HCT116 (cell line): ENCODE data around the gene SERINC5. TPM values are rescaled to one million over a fixed set of nuclear protein-coding genes. Genes with fewer than 3 reads are reported as not detected.

Source experiments
- ATAC-seq: fragments of 200-7000 bp; cut with Tn5 transposase; 2 replicates; pipeline ENCODE4 v1.9.1; 2020; ENCODE audit warnings: mild to moderate bottlenecking, moderate library complexity
- BruUV-seq: library from RNA; stranded (reverse); fragments of 400-500 nt; replicated peaks from 2 replicates; lab custom pipeline; 2021; lab: Mats Ljungman, UMichigan
- CTCF ChIA-PET: fragments of 300-600 bp; sonication (Branson Sonifier 250); formaldehyde crosslinking; loops from one replicate; lab custom pipeline; 2021; ENCODE audit warnings: antibody characterized with exemption; lab: Charles Lee
- POLR2A ChIA-PET: fragments of 300-600, 350-600 bp; sonication (Branson Sonifier 250); formaldehyde crosslinking; loops from one replicate; lab custom pipeline; 2021; ENCODE audit warnings: antibody characterized with exemption; lab: Charles Lee
- RAD21 ChIA-PET, 2 experiments: fragments of 300-600 bp; sonication (Branson Sonifier 250); formaldehyde crosslinking; loops; one replicate each; lab custom pipeline; 2023; ENCODE audit warnings: low total read pairs in 2 of 2; ENCODE audit not compliant: uncharacterized antibody in 2 of 2, unreplicated experiment in 2 of 2, low non-redundant PET in 1 of 2; lab: Charles Lee
- DNase-seq: peaks from one replicate; pipeline ENCODE4 v3.0.0-alpha.2; 2010; ENCODE audit warnings: low read depth, low spot score
- H2AFZ ChIP-seq: fragments of 200-600 bp; shearing (Covaris generic), sonication (generic); 2 replicates; pipeline ENCODE4 v1.6.1; 2017; ENCODE audit warnings: low read depth, mixed run types, mixed read lengths, antibody characterized with exemption, low read length; ENCODE audit not compliant: poor library complexity, severe bottlenecking
- H3K27ac ChIP-seq: 2 replicates; pipeline ENCODE4 v1.5.1; 2012; ENCODE audit warnings: low read depth, low read length
- H3K27me3 ChIP-seq: fragments of 200-600 bp; sonication (generic); 2 replicates; pipeline ENCODE4 v1.6.1; 2016; ENCODE audit warnings: mixed run types, low read length, mixed read lengths; ENCODE audit not compliant: insufficient read depth
- H3K36me3 ChIP-seq, 2 experiments: fragments of 200-500 bp in 1 of 2; fragments of 200-600 bp in 1 of 2; sonication (Bioruptor generic) in 1 of 2; sonication (generic) in 1 of 2; 2 replicates each; pipeline versions ENCODE4 v1.5.1 to v1.6.1; 2014 to 2016; ENCODE audit warnings: low read length in 2 of 2, inconsistent platforms in 1 of 2, mixed read lengths in 1 of 2, mixed run types in 1 of 2; ENCODE audit not compliant: insufficient read depth in 2 of 2, control insufficient read depth in 1 of 2
- H3K4me1 ChIP-seq, 2 experiments: fragments of 200-600 bp in 1 of 2; sonication (generic) in 1 of 2; 2 replicates each; pipeline versions ENCODE4 v1.5.1 to v1.6.1; 2012 to 2017; ENCODE audit warnings: low read length in 2 of 2, inconsistent platforms in 1 of 2, mild to moderate bottlenecking in 1 of 2, mixed read lengths in 1 of 2, mixed run types in 1 of 2, moderate library complexity in 1 of 2; ENCODE audit not compliant: insufficient read depth in 2 of 2, control insufficient read depth in 1 of 2
- H3K4me2 ChIP-seq: fragments of 200-600 bp; sonication (generic); 2 replicates; pipeline ENCODE4 v1.6.1; 2017; ENCODE audit warnings: mixed run types, low read length, mixed read lengths
- H3K4me3 ChIP-seq, 2 experiments: fragments of 200-600 bp in 1 of 2; sonication (generic) in 1 of 2; replicated peaks in 1 of 2; 2 replicates each; pipeline ENCODE4 v1.5.1; 2011 to 2016; ENCODE audit warnings: low read length in 2 of 2, control low read depth in 1 of 2, low read depth in 1 of 2, mild to moderate bottlenecking in 1 of 2, mixed read lengths in 1 of 2, mixed run types in 1 of 2
- H3K79me2 ChIP-seq: fragments of 200-600 bp; sonication (generic); 2 replicates; pipeline ENCODE4 v1.6.1; 2017; ENCODE audit warnings: mild to moderate bottlenecking, mixed run types, low read length, moderate library complexity, mixed read lengths; ENCODE audit not compliant: insufficient read depth
- H3K9ac ChIP-seq: fragments of 200-600 bp; sonication (generic); 2 replicates; pipeline ENCODE4 v1.6.1; 2016; ENCODE audit warnings: low read length, mixed read lengths
- H3K9me2 ChIP-seq: fragments of 200-600 bp; sonication (generic), shearing (Covaris generic); 2 replicates; pipeline ENCODE4 v1.6.1; 2017; ENCODE audit warnings: mixed run types, mild to moderate bottlenecking, moderate library complexity; ENCODE audit not compliant: insufficient read depth
- H3K9me3 ChIP-seq, 2 experiments: fragments of 200-500 bp in 1 of 2; fragments of 200-600 bp in 1 of 2; sonication (Bioruptor generic) in 1 of 2; sonication (generic) in 1 of 2; 2 replicates each; pipeline ENCODE4 v1.6.1; 2014 to 2017; ENCODE audit warnings: low read length in 2 of 2, mixed read lengths in 2 of 2, inconsistent platforms in 1 of 2, low read depth in 1 of 2, mild to moderate bottlenecking in 1 of 2, mixed run types in 1 of 2, moderate library complexity in 1 of 2; ENCODE audit not compliant: control insufficient read depth in 1 of 2, insufficient read depth in 1 of 2
- H4K20me1 ChIP-seq: fragments of 200-600 bp; sonication (generic), shearing (Covaris generic); 2 replicates; pipeline ENCODE4 v1.6.1; 2017; ENCODE audit warnings: mixed run types, mild to moderate bottlenecking, moderate library complexity; ENCODE audit not compliant: insufficient read depth
- ATF3 ChIP-seq: IDR thresholded peaks from 2 replicates; pipeline ENCODE4 v1.6.1; 2012
- CEBPB ChIP-seq: IDR thresholded peaks from 2 replicates; pipeline ENCODE4 v1.6.1; 2012; ENCODE audit warnings: low read depth
- CTCF ChIP-seq, 3 experiments: fragments of 200-600 bp in 1 of 3; sonication (generic) in 1 of 3; IDR thresholded peaks in 2 of 3; conservative IDR thresholded peaks in 1 of 3; 2 replicates each; pipeline ENCODE4 v1.5.1; 2012 to 2017; ENCODE audit warnings: low read depth in 2 of 3, low read length in 2 of 3, antibody characterized with exemption in 1 of 3, borderline replicate concordance in 1 of 3, control low read depth in 1 of 3, mild to moderate bottlenecking in 1 of 3, mixed read lengths in 1 of 3, mixed run types in 1 of 3, moderate library complexity in 1 of 3; ENCODE audit not compliant: insufficient read depth in 1 of 3
- EGR1 ChIP-seq: IDR thresholded peaks from 2 replicates; pipeline ENCODE4 v1.6.1; 2012; ENCODE audit warnings: low read depth
- ELF1 ChIP-seq: IDR thresholded peaks from 2 replicates; pipeline ENCODE4 v1.6.1; 2012; ENCODE audit warnings: low read depth, borderline replicate concordance
- EZH2 ChIP-seq: fragments of 200-600 bp; sonication (generic); IDR thresholded peaks from 2 replicates; pipeline ENCODE4 v1.6.1; 2017; ENCODE audit warnings: antibody characterized with exemption, mixed run types
- FOSL1 ChIP-seq: IDR thresholded peaks from 2 replicates; pipeline ENCODE4 v1.6.1; 2012; ENCODE audit warnings: low read depth
- JUND ChIP-seq: IDR thresholded peaks from 2 replicates; pipeline ENCODE4 v1.6.1; 2012
- POLR2AphosphoS5 ChIP-seq: IDR thresholded peaks from 2 replicates; pipeline ENCODE4 v1.6.1; 2011; ENCODE audit warnings: mild to moderate bottlenecking, low read depth, low read length, moderate library complexity
- RAD21 ChIP-seq: IDR thresholded peaks from 2 replicates; pipeline ENCODE4 v1.6.1; 2012; ENCODE audit warnings: low read depth, mild to moderate bottlenecking
- TCF7L2 ChIP-seq: IDR thresholded peaks from 2 replicates; pipeline ENCODE4 v1.7.0; 2011; ENCODE audit warnings: borderline replicate concordance, inconsistent platforms; ENCODE audit not compliant: insufficient read depth, insufficient read length; ENCODE audit errors: extremely low read depth
- YY1 ChIP-seq: IDR thresholded peaks from 2 replicates; pipeline ENCODE4 v1.6.1; 2011; ENCODE audit warnings: low read length, low read depth, moderate library complexity, mild to moderate bottlenecking; ENCODE audit not compliant: insufficient replicate concordance; ENCODE audit errors: extremely low read depth
- ZNF274 ChIP-seq: fragments of 200-500 bp; sonication (Bioruptor generic); IDR thresholded peaks from 2 replicates; pipeline ENCODE4 v1.6.1; 2014; ENCODE audit warnings: mild to moderate bottlenecking, low read depth, low read length, inconsistent platforms
- intact Hi-C: fragments of 100-400 bp; cut with micrococcal nuclease; formaldehyde crosslinking; loops from 2 replicates; pipeline ENCODE4 v1.10.0; 2022
- total RNA-seq: library from RNA; stranded (reverse); gene quantifications from one replicate; pipeline ENCODE4 v1.2.1, GENCODE V29; 2021; ENCODE audit not compliant: unreplicated experiment
- TF ChIP-seq, protein P1 (sequence below): IDR thresholded peaks from 2 replicates; pipeline ENCODE4 v1.6.1; 2012; ENCODE audit warnings: low read depth
- TF ChIP-seq, protein P2 (sequence below): IDR thresholded peaks from 2 replicates; pipeline ENCODE4 v1.6.1; 2012

Gene SERINC5
- total RNA-seq, 1 experiment from 2014 or later, result 39.3 TPM

DNA sequence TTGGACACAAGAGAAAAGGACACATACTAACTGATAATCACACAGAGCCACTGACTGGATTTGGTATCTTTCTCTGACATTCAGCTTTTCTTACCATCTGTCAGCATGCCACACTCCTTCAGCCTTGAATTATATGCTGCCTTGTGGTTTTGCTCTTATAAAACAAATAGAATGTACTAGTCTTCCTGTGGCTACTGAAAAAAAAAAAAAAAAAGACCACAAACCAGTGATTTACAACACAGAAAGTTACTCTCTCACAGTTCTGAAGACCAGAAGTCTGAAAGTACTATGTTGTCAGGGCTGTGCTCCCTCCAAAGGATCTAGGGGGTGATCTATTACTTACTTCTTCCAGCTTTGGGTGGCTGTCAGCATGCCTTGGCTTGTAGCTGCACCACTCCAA is 138.4 kb downstream of the SERINC5 start:
- Histone ChIP-seq H3K79me2 (no peaks in the 10 kb centered on the region), H3K4me2 (no peak overlapping the region), H3K4me3 (no peak overlapping the region), H3K4me1 (no peaks in the 10 kb centered on the region), H3K9me3 (no peaks in the 10 kb centered on the region), H2AFZ (no peak overlapping the region), H3K9me2 (no peaks in the 10 kb centered on the region), H3K36me3 (no peaks in the 10 kb centered on the region), H3K9ac (no peak overlapping the region), H3K27ac (no peak overlapping the region)
- ChIA-PET CTCF (no interaction called here), POLR2A (no interaction called here)
- BruUV-seq, result no TSS peak
- intact Hi-C loops, result no loop called here
- ATAC-seq, result no peak
- no peak for TF ChIP-seq POLR2AphosphoS5
- no peak for TF ChIP-seq ATF3
- TF ChIP-seq YY1, result no peak
- TF ChIP-seq, protein P1, sequence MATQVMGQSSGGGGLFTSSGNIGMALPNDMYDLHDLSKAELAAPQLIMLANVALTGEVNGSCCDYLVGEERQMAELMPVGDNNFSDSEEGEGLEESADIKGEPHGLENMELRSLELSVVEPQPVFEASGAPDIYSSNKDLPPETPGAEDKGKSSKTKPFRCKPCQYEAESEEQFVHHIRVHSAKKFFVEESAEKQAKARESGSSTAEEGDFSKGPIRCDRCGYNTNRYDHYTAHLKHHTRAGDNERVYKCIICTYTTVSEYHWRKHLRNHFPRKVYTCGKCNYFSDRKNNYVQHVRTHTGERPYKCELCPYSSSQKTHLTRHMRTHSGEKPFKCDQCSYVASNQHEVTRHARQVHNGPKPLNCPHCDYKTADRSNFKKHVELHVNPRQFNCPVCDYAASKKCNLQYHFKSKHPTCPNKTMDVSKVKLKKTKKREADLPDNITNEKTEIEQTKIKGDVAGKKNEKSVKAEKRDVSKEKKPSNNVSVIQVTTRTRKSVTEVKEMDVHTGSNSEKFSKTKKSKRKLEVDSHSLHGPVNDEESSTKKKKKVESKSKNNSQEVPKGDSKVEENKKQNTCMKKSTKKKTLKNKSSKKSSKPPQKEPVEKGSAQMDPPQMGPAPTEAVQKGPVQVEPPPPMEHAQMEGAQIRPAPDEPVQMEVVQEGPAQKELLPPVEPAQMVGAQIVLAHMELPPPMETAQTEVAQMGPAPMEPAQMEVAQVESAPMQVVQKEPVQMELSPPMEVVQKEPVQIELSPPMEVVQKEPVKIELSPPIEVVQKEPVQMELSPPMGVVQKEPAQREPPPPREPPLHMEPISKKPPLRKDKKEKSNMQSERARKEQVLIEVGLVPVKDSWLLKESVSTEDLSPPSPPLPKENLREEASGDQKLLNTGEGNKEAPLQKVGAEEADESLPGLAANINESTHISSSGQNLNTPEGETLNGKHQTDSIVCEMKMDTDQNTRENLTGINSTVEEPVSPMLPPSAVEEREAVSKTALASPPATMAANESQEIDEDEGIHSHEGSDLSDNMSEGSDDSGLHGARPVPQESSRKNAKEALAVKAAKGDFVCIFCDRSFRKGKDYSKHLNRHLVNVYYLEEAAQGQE, result no peak
- no peak for TF ChIP-seq TCF7L2
- TF ChIP-seq FOSL1, result no peak
- no peak for TF ChIP-seq CTCF (IDR thresholded peaks at IDR 0.05 in 2 of 3, conservative IDR thresholded peaks at IDR 0.05 in 1 of 3; ENCODE audit: borderline replicate concordance in 1 of 3, insufficient read depth in 1 of 3, low read depth in 2 of 3, low read length in 2 of 3)
- TF ChIP-seq EZH2, result no peak
- no peak for TF ChIP-seq JUND
- TF ChIP-seq ZNF274, result no peak
- no peak for TF ChIP-seq EGR1
- TF ChIP-seq ELF1, result no peak
- TF ChIP-seq CEBPB, result no peak
- TF ChIP-seq RAD21, result no peak
- TF ChIP-seq, protein P2, sequence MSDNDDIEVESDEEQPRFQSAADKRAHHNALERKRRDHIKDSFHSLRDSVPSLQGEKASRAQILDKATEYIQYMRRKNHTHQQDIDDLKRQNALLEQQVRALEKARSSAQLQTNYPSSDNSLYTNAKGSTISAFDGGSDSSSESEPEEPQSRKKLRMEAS, result no peak
- TF ChIP-seq, all 23 proteins: peak for 0
- RAD21 ChIA-PET, result no interaction called here
- DNase-seq, result no peak
- Histone ChIP-seq H3K27me3 (no peaks in the 10 kb centered on the region), H4K20me1 (no peaks in the 10 kb centered on the region)
